HG03097 (cell line): ENCODE measurements around the gene TM7SF2.
"Not testable (repeated sequence)": the region's sequence is repeated elsewhere in the genome, so short reads cannot be mapped to it uniquely, and the experiment has no call there.

Experiments used
- ATAC-seq: cut with Tn5 transposase; IDR thresholded peaks from one replicate; pipeline ENCODE4 v1.9.1; 2021; ENCODE audit not compliant: unreplicated experiment, low FRiP score

TM7SF2 gene

DNA sequence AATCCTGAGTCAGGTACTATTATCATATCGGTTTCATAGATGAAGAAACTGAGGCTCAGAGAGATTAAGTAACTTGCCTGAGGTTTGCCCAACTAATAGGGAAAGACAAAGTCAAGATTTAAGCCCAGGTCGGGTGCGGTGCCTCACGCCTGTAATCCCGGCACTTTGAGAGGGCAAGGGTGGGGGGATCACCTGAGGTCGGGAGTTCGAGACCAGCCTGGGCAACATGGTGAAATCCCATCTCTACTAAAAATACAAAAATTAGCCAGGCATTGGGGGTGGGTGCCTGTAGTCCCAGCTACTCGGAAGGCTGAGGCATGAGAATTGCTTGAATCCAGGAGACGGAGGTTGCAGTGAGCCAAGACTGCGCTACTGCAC, 38.4 kb downstream of the TM7SF2 start:
- ATAC-seq = not testable (repeated sequence)

DNA sequence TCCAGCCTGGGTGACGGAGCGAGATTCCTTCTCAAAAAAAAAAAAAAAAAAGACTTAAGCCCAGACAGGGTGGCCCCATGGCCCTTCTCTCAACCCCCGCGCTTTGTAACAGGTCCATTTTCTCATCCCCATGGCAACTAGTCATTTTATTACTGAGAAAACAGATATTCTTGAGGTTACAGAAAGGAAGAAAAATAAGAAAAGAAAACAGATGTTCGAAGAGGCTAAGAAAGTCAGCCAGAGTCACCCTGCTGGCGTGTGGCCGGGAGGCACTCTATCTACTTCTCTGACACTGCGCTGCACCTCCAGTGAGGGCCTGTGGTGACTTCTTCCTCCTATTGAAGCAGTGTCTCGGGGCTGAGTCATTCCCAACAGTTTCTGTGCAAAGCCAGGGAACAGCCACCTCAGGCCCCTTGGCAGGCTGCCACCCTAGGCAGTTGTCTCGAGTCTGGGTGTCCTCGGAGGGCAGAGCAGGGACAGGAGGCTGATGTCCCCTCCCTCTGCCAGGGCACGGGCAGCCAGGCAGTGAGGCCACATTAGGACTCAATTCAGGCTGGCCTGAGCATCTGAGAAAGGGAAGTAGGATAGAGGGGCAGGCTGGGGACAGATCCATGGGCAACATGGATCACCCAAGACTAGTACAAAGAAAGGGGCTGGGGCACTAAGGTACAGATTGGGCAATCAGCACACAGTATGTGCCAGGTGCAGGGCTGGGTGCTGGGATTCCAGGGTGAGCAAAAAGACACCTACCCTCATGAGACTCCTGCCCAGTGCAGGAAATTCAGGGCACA, 39.0 kb downstream of the TM7SF2 start:
- ATAC-seq = no peak

DNA sequence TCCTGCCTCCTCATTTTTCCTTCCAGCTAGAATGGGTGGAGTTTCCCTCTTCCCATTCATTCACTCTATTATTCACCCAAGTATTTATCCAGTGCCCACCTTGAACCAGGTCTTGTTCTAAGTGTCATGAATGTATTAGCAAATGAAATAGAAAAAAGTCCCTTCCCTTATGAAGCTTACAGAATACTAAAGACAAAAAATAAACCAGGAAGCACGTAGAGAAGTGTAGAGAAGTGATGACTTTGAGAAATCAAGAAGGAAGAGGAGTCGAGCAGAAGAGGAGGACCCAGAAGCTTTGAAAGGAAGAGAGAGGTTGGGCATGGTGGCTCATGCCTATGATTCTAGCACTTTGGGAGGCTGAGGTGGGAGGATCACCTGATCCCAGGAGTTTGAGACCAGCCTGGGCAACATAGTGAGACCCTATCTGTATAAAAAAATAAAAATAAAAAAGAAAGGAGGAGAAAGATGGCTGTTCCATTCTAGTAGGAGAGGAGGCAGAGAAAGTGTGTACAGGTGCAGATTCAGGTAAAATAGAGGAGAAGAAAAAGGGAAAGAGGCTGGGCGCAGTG, 39.7 kb downstream of the TM7SF2 start:
- ATAC-seq = no peak

DNA sequence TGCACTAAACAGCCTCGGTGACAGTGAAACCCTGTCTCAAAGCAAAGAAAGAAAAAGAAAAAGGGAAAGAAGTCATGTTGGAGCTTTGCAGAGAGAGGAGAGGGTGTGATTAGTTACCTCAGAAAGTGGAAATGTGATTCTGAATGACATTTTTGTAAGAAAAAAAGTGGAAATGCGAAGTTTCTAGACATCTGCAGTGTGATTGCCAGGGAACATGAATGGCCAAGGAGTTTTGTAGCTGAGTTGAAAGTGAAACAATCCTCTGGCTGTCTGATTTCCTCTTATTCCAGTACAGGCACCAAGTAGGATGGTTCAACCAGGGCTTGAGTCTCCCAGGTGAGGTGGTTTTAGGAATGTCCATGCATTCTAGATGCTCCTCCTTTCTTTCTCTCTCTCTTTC, 40.5 kb downstream of the TM7SF2 start:
- no peak for ATAC-seq

DNA sequence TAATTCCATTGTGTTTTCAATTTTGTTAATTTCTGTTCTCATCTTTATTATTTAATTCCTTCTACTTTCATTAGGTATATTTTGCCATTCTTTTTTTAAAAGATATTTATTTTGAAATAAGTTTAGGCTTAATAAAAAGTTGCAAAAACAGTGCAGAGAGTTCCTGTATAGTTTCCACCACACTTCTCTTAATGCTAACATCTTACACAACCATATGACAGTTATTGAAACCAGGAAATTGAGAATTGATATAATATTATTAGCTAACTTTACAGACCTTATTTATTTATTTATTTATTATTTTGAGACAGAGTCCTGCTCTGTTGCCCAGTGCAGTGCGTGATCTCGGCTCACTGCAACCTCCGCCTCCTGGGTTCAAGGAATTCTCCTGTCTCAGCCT, 44.6 kb downstream of the TM7SF2 start:
- no peak for ATAC-seq

DNA sequence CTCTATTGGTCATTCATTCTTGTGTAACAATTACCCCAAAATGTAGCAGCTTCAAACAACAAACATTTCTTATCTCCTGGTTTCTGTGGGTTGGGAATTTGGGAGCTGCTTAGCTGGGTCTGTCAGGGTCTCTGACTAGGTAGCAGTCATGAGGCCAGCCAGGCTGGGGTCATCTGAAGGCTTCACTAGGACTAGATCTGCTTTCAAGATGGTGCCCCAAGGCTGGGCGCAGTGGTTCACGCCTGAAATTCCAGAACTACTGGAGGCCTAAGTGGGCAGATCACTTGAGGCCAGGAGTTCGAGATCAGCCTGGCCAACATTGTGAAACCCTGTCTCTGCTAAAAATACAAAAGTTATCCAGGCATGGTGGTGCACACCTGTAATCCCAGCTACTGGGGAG, 45.3 kb downstream of the TM7SF2 start:
- no peak for ATAC-seq

DNA sequence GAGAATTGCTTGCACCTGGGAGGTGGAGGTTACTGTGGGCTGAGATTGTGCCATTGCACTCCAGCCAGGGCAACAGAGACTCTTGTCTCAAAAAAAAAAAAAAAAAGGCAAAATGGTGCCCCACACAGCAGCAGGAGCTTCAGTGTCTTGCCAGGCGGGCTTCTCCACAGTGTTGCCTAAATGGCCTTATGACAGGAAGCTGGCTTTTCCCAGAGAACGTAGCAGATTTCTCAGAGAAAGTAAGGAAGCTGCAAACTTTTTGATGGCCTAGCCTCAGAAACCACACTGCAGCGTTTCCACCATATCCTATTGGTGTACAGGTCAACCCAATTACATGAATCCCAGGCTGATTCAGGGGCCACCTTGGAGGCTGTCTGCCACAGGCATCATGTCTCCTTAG, 45.7 kb downstream of the TM7SF2 start:
- no peak for ATAC-seq

DNA sequence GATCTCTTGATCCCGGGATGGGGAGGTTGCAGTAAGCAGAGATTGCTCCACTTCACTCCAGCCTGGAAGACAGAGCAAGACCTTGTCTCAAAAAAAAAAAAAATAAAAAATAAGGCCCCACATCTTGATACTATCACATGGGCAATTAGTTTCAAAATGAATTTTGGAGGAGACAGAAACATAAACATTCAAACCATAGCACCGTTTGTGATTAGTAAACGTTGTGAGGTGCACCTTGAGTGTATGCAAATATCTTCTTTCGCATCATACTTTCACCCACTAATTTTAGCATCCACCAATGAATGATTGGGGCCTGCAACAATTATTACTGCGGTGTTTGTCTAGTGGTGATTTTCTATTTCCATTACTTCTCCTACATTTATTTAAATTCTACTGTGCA, 47.3 kb downstream of the TM7SF2 start:
- ATAC-seq = no peak

DNA sequence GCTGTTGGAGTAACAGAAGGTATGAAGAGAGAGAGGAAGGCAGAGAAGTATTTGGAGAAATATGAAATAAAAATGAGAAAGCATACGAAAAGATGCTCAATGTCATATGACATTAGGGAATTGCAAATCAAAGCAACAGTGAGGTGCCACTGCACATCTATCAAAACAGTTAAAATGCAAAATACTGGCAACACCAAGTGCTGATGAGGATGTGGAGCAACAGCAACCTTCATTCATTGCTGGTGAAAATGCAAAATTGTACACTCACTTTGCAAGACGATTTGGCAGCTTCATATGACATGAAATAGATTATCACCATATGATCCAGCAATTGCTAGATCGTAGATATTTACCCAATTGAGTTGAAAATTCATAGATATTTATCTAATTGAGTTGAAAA, 49.0 kb downstream of the TM7SF2 start:
- ATAC-seq = no peak

DNA sequence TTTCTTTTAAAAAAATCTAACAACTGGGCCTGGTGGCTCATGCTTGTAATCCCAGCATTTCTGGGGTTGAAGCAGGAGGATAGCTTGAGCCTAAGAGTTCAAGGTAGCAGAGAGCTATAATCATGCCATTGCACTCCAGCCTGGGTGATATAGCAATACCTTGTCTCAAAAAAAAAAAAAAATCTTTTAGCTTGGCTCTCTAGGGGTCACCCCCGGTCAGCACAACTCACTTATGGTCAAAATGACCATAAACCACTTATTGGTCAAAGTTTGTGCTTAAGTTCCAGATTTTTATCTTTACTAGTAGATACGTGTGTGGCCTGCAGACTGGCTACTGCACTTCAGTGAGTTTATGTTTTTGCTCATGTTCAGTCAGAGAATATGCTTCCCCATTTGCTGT, 52.0 kb downstream of the TM7SF2 start:
- no peak for ATAC-seq
